ENCODE results near the gene ZNF768.

DNA sequence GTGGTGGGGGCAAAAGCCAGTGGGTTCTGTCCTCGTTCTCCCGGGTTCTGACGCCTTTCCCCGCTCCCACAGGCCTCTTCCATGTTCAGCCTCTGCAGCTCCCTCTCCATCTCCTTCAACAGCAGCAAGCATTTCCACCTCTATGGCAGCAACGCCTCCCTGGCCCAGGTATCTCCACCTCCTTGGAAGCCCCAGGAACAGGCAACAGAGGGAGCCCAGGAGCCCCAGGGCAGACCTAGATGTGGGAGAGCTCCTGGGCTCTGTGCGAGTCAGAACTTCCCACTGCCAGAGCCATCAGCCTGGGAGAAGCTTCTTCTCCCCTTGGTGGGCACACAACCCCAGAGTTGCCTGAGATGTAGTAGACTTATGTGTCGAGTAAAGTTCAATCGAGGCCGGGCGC lies 7.8 kb downstream of the ZNF768 start:
- TF ChIP-seq, protein P1, sequence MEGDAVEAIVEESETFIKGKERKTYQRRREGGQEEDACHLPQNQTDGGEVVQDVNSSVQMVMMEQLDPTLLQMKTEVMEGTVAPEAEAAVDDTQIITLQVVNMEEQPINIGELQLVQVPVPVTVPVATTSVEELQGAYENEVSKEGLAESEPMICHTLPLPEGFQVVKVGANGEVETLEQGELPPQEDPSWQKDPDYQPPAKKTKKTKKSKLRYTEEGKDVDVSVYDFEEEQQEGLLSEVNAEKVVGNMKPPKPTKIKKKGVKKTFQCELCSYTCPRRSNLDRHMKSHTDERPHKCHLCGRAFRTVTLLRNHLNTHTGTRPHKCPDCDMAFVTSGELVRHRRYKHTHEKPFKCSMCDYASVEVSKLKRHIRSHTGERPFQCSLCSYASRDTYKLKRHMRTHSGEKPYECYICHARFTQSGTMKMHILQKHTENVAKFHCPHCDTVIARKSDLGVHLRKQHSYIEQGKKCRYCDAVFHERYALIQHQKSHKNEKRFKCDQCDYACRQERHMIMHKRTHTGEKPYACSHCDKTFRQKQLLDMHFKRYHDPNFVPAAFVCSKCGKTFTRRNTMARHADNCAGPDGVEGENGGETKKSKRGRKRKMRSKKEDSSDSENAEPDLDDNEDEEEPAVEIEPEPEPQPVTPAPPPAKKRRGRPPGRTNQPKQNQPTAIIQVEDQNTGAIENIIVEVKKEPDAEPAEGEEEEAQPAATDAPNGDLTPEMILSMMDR (conservative IDR thresholded peaks at IDR 0.05), result no peak
- TF ChIP-seq EZH2 (IDR thresholded peaks at IDR 0.05; ENCODE audit: low read depth), result no peak
